Activated effector memory CD4-positive, alpha-beta T cell treated with Interleukin-2 at 50 U/mL for 16 hours (primary cell): Measurements from ENCODE around the gene EDC4.
"Not testable (repeated sequence)": the region's sequence is repeated elsewhere in the genome, so short reads cannot be mapped to it uniquely, and the experiment has no call there.

ENCODE experiments used
- DNase-seq: peaks from one replicate; pipeline ENCODE4 v3.0.0-alpha.2; 2020

Gene EDC4

DNA sequence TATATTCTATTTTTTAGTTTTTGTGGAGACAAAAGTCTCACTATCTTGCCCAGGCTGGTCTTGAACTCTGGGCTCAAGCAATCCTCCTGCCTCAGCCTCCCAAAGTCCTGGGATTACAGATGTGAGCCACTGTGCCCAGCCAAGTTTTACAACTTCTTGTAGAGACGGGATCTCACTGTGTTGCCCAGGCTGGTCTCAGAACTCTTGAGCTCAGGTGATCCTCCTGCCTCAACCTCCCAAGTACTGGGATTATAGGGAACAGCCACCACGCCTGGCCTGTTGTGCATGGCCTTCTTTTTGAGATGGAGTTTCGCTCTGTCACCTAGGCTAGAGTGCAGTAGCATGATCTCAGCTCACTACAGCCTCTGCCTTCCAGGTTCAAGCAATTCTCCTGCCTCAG is 19.2 kb upstream of the EDC4 start:
- no peak for DNase-seq

DNA sequence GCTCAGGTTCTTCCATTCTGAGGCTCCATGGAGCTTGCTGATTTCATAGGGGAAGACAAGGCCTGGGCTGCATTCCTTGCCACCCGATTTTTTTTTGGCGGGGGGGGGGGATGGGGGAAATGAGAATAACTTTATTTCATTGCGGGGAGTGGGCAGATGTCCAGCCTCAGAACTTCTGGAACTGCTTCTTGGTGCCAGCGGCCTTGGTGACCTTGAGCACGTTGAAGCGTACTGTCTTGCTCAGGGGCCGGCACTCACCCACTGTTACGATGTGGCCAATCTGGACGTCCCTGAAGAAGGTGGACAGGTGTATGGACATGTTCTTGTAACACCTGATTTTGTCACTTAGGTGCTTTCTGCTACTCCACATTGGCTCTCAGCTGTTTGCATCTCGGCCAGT is 17.1 kb upstream of the EDC4 start:
- DNase-seq = no peak

GRCh38 chr16:67856927-67857546 is 15.8 kb upstream of the EDC4 start:
- no peak for DNase-seq

- no peak for DNase-seq
Observed at GRCh38 chr16:67857547-67858233, 15.2 kb upstream of the EDC4 start.

- DNase-seq = no peak
Observed at GRCh38 chr16:67858500-67858899, 14.4 kb upstream of the EDC4 start.

DNA sequence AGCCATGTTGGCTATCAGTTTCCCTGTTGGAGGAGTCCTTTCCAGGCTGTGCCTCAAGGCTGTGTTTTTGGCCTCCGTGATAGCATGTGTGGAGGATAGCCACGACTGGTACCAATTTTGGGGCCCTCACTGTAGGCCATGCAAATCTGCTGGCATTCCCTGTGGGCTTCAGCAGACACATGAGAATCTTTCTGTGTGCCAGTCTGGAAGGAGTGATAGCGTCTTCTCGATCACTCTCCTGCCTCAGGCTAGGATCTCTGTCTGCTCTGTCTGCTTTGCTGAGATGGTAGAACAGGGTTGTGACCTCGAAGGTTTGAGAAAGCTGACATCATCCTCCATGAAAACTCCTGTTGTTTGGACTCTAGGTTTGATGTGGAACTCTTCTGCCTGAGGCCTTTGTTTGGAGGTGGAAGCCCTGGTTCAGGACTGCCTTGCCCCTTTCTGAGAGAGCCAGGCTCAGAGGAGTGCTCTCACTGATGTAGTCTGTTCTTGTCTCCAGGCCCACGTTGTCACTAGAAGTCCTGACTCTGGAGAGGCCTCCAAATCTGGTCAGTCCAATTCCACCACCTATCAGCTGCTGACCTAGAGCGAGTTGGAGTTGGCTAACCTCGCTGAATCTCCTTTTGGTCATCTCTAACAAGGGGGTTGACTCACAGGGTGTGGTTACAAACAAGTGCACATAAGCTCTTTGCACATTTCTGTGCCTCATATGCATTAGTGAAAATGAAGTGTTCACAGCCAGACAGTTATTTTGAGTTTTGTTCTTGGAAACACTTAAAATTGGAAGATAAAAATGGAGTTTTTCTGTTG is 12.1 kb upstream of the EDC4 start:
- no peak for DNase-seq

DNA sequence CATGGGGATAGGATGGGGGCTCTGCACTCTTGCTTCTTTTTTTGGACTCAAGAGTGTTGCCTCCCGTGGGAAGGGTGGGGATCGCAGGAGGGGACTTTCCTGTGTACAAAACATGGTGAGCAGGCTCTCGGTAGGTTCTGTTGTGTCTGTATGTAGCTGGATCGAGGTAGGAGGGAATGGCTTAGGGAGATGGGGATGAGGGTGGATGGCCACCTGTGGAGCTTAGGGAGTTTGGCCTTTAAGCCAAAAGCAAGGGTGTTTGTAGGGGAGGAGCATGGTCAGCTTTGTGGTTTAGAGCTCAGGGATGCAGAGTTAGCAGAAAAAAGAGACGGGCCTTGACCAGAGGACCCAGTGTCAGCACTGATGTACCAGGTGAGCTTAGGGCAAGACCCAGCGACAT is 11.0 kb upstream of the EDC4 start:
- no peak for DNase-seq

DNA sequence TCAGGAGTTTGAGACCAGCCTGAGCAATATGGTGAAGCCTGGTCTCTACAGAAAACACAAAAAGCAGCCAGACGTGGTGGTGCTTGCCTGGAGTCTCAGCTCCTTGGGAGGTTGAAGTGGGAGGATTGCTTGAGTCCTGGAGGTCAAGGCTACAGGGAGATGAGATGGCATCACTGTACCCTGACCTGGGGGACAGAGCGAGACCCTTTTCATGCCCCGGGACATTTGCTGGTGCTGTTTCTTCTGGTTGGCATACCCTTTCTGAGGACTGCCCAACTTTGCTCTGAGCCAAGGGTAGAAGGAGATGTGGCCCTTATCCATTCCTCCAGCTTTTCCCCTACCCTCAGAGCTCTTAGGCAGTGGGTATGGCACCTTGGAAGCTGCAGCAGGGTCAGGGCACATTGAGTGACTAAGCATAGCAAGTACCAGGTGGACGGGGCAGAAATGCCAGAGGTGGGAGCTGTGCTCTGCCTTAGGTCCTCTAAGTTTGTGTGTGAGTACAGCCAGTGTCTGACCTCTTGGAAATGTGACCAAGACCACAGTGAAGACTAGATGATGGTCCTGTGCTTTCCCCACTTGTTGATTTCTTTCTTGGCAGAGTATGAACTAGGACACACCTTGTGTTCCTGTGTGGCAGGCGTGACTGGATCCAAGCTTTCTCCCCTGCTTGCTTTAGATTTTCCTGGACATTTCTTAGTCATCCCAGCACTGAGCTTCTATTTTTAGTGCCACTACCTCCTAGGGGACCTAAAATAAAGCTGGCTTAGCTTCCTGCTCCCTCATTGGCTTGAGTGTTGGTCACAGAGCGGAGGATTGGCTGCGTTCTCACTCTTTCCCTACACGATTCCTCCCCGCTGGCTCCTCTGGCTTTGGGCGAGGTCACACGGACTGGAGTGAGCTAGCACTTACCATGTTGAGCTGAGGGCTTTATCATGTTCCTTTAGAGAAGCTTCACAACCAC is 9.9 kb upstream of the EDC4 start:
- no peak for DNase-seq

DNA sequence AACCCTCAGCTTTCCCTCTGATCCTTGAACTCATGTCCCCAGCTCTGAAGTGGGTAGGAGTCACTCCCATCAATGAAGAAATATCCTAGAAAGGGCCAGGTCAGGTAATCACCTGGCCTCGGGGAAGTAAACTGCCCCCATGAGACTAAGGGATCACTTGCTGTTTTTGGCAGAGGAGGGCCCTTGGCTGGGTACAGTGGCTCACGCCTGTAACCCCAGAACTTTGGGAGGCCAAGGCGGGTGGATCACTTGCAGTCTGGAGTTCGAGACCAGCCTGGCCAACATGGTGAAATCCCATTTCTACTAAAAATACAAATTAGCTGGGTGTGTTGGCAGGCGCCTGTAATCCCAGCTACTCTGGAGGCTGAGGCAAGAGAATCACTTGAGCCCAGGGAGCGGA is 8.8 kb upstream of the EDC4 start:
- not testable (repeated sequence) for DNase-seq

DNA sequence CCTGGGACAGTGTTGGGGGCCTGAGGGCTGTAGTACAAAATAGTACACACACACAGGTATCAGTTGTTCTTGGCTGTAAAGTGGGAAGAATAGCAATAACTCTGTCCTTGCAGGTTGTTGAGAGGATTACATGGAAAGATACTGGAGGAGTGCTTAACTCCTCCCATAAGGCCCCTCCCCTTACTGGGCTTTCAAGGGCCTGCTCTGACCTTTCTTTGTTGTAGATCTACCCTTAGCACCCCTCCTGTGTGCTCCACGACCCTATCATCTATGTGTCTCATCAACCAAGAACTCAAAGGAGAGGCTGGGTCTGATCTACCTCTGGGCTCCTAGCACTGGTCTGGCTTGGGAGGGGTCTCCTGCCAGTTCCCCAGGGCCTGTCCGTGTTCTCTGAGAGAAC is 8.3 kb upstream of the EDC4 start:
- DNase-seq = no peak

- DNase-seq = no peak
Observed at GRCh38 chr16:67865318-67865717, 7.5 kb upstream of the EDC4 start.

DNA sequence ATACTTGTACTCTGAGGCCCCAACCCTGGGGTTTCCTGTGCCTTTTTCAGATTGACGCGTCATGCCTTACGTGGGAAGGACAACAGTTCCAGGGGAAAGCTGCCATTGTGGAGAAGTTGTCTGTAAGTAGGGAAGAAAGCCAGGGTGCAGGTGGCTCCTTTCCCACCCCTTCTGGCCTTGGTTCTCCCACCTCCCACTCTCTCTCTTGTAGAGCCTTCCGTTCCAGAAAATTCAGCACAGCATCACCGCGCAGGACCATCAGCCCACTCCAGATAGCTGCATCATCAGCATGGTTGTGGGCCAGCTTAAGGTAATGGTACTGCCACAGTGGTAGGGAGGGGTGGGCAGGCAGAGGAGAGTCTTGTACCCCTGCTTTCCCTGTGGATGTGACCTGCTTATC is 4.6 kb upstream of the EDC4 start:
- DNase-seq = no peak

DNA sequence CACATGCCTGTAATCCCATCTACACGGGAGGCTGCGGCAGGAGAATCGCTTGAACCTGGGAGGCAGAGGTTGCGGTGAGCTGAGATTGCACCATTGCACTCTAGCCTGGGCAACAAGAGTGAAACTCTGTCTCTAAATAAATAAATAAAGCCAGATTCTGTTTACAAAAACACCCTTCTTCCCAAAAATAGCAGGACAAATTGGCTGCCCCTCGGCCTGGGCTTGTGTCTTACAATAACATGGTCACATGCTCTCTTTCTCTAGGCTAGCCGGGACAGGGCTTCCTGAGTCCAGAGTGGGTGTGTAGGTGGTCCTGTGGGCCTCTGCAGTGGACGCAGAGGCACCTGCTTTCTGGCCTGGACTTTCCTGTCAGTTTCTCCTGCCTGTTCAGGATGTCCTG is 3.2 kb upstream of the EDC4 start:
- DNase-seq = no peak

DNA sequence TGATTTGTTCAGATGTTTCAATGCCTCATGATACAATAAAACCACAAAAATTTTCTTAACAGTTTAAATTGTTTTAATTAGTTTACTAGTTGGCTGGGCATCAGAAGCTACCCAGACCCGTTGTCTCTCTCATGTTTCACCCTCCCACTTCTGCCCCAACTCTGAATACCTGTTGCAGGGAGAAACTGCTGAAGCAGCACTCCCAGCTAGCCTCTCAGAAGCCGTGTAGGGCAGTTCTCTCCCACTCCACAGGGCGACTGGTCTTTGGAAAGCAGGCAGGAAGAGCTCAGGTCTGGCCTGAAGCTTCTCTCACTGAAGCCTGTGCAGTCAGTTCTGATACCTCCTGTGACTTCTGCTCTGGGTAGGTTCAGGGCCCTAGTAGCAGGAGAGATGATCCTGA is 1.6 kb upstream of the EDC4 start:
- DNase-seq = no peak

DNA sequence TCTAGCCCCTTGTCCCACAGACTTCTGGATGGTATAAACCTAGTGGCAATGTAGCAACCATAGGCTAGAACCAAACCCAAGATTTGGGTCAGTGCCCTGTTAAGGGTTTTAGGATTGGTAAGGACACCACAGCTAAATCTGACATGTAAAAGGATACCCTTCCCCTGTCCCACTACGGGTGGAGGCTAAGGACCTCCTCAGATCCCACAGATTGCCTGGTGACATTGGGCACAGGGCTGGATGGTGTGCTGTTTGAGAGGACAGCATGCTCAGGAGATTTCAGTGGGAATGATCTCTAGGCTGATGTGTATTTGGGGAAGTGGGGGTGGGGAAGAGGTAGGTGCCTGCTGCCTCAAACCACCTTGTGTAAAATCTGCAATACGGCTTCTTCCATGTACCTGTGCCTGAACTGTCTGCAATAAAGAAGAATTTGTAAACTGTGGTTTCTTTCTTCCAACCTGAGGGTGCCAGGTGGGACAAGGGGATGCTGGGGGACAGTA is 671 bp upstream of the EDC4 start:
- DNase-seq = no peak

- no peak for DNase-seq
Observed at GRCh38 chr16:67873435-67874370, 851 bp downstream of the EDC4 start.

DNA sequence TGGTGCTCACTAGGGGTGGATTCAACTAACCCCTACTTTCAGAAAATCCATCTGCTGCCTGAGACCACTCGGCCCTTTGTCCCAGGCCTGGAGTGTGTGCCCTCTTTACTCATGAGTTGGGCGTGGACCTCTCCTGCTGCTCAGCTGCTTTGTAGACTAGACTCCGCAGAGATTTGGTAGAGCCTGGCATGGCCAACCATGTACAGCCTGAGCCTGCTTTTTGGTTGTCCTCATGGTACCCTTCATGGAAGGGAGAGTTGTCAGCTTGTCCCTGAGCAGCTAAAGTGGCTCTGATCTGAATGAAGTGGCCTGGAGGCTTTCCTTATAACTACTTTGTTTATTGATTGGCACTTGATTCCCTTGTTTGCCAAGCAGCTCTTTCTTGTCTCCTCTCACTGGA is 1.5 kb downstream of the EDC4 start:
- DNase-seq = no peak

GRCh38 chr16:67877064-67877463 is 4.2 kb downstream of the EDC4 start:
- no peak for DNase-seq

- no peak for DNase-seq
Observed at GRCh38 chr16:67878232-67878631, 5.4 kb downstream of the EDC4 start.

- DNase-seq = no peak
Observed at GRCh38 chr16:67878846-67879245, 6.0 kb downstream of the EDC4 start.

GRCh38 chr16:67879462-67879861 is 6.6 kb downstream of the EDC4 start:
- DNase-seq = no peak

GRCh38 chr16:67879936-67880335 is 7.1 kb downstream of the EDC4 start:
- DNase-seq = no peak
